ENCODE measurements around the gene NIT1. TPM values are rescaled to one million over a fixed set of nuclear protein-coding genes. Genes with fewer than 3 reads are reported as not detected.

Gene NIT1
- polyA plus RNA-seq, 4 donors: 29.1 to 59.8 (median 48.6) TPM

Other genes starting within 250 kb of the NIT1 start
- 1 to 10 TPM in 3 of 4 donors, under 1 TPM in 1; 0.30 to 4.7 (median 1.9) TPM for gene ITLN1, start 232.9 kb upstream of the NIT1 start, polyA plus RNA-seq (ENCODE audit: insufficient read length in 4 of 4)
- not detected for gene ITLN2, start 163.3 kb upstream of the NIT1 start, polyA plus RNA-seq (ENCODE audit: insufficient read length in 4 of 4)
- 10 to 100 TPM; 11.1 to 98.1 (median 85.2) TPM for gene F11R, start 97.0 kb upstream of the NIT1 start, polyA plus RNA-seq (ENCODE audit: insufficient read length in 4 of 4)
- gene TSTD1, start 79.1 kb upstream of the NIT1 start, polyA plus RNA-seq (ENCODE audit: insufficient read length in 4 of 4): 10 to 100 TPM in 3 of 4 donors, 1 to 10 TPM in 1; 9.5 to 75.7 (median 52.2) TPM
- 10 to 100 TPM; 51.0 to 68.9 (median 54.5) TPM for gene USF1, start 72.1 kb upstream of the NIT1 start, polyA plus RNA-seq (ENCODE audit: insufficient read length in 4 of 4)
- 1 to 10 TPM; 2.2 to 3.8 (median 2.3) TPM for gene ARHGAP30, start 48.2 kb upstream of the NIT1 start, polyA plus RNA-seq (ENCODE audit: insufficient read length in 4 of 4)
- 1 to 10 TPM in 3 of 4 donors, under 1 TPM in 1; 0.14 to 7.3 (median 3.8) TPM for gene NECTIN4, start 28.5 kb upstream of the NIT1 start, polyA plus RNA-seq (ENCODE audit: insufficient read length in 4 of 4)
- gene KLHDC9, start 19.7 kb upstream of the NIT1 start, polyA plus RNA-seq (ENCODE audit: insufficient read length in 4 of 4): 10 to 100 TPM in 3 of 4 donors, 1 to 10 TPM in 1; 4.0 to 19.4 (median 17.3) TPM
- gene PFDN2, start 68 bp upstream of the NIT1 start, polyA plus RNA-seq (ENCODE audit: insufficient read length in 4 of 4): 10 to 100 TPM; 58.7 to 75.7 (median 73.8) TPM
- 10 to 100 TPM; 41.6 to 55.5 (median 48.9) TPM for gene DEDD, start 14.6 kb downstream of the NIT1 start, polyA plus RNA-seq (ENCODE audit: insufficient read length in 4 of 4)
- 100 to 1,000 TPM; 136 to 169 (median 149) TPM for gene UFC1, start 35.9 kb downstream of the NIT1 start, polyA plus RNA-seq (ENCODE audit: insufficient read length in 4 of 4)
- gene USP21, start 41.4 kb downstream of the NIT1 start, polyA plus RNA-seq (ENCODE audit: insufficient read length in 4 of 4): 10 to 100 TPM; 44.9 to 55.2 (median 47.2) TPM
- 10 to 100 TPM; 31.9 to 63.1 (median 38.8) TPM for gene PPOX, start 48.3 kb downstream of the NIT1 start, polyA plus RNA-seq (ENCODE audit: insufficient read length in 4 of 4)
- gene B4GALT3, start 59.4 kb downstream of the NIT1 start, polyA plus RNA-seq (ENCODE audit: insufficient read length in 4 of 4): 10 to 100 TPM; 40.9 to 45.2 (median 42.3) TPM
- 1 to 10 TPM in 1 of 4 donors, under 1 TPM in 3; 0.60 to 6.1 (median 0.79) TPM for gene ADAMTS4, start 80.9 kb downstream of the NIT1 start, polyA plus RNA-seq (ENCODE audit: insufficient read length in 4 of 4)
- 100 to 1,000 TPM; 126 to 217 (median 189) TPM for gene NDUFS2, start 84.3 kb downstream of the NIT1 start, polyA plus RNA-seq (ENCODE audit: insufficient read length in 4 of 4)
- gene FCER1G, start 97.2 kb downstream of the NIT1 start, polyA plus RNA-seq (ENCODE audit: insufficient read length in 4 of 4): 10 to 100 TPM; 13.1 to 39.3 (median 17.1) TPM
- 10 to 100 TPM in 1 of 4 donors, 1 to 10 TPM in 1, under 1 TPM in 1, not detected in 1; 0.73 to 87.7 (median 2.5) TPM for gene APOA2, start 105.5 kb downstream of the NIT1 start, polyA plus RNA-seq (ENCODE audit: insufficient read length in 4 of 4)
- 10 to 100 TPM in 3 of 4 donors, 1 to 10 TPM in 1; 9.9 to 15.4 (median 14.2) TPM for gene TOMM40L, start 108.0 kb downstream of the NIT1 start, polyA plus RNA-seq (ENCODE audit: insufficient read length in 4 of 4)
- 1 to 10 TPM; 1.9 to 3.5 (median 2.8) TPM for gene NR1I3, start 120.1 kb downstream of the NIT1 start, polyA plus RNA-seq (ENCODE audit: insufficient read length in 4 of 4)
- gene PCP4L1, start 140.6 kb downstream of the NIT1 start, polyA plus RNA-seq (ENCODE audit: insufficient read length in 4 of 4): 1 to 10 TPM in 3 of 4 donors, under 1 TPM in 1; 0.59 to 1.9 (median 1.4) TPM
- 1 to 10 TPM; 4.5 to 8.7 (median 6.0) TPM for gene MPZ, start 191.9 kb downstream of the NIT1 start, polyA plus RNA-seq (ENCODE audit: insufficient read length in 4 of 4)
- 100 to 1,000 TPM; 167 to 271 (median 244) TPM for gene SDHC, start 196.3 kb downstream of the NIT1 start, polyA plus RNA-seq (ENCODE audit: insufficient read length in 4 of 4)
- 10 to 100 TPM in 3 of 4 donors, 1 to 10 TPM in 1; 1.2 to 14.6 (median 11.7) TPM for gene CFAP126, start 249.8 kb downstream of the NIT1 start, polyA plus RNA-seq (ENCODE audit: insufficient read length in 4 of 4)